A673 (cell line): ENCODE data around the gene ZNF627. TPM values are rescaled to one million over a fixed set of nuclear protein-coding genes. Genes with fewer than 3 reads are reported as not detected.

Experiments
- BruUV-seq: library from RNA; stranded (reverse); fragments of 400-500 nt; replicated peaks from 2 replicates; lab custom pipeline; 2021; lab: Mats Ljungman, UMichigan
- CTCF ChIA-PET: fragments of 300-600 bp; sonication (Branson Sonifier 250); formaldehyde crosslinking; loops from one replicate; lab custom pipeline; 2022; ENCODE audit warnings: antibody characterized with exemption; lab: Charles Lee
- POLR2A ChIA-PET: fragments of 300-600 bp; sonication (Branson Sonifier 250); formaldehyde crosslinking; loops from one replicate; lab custom pipeline; 2022; ENCODE audit warnings: antibody characterized with exemption; ENCODE audit not compliant: low non-redundant PET; lab: Charles Lee
- DNase-seq: peaks from one replicate; pipeline ENCODE4 v3.0.0-alpha.2; 2015; ENCODE audit warnings: low spot score
- H3K27ac ChIP-seq: fragments of 200-600 bp; sonication (generic); 2 replicates; pipeline ENCODE4 v1.5.1; 2016; ENCODE audit warnings: mixed run types, low read depth, mild to moderate bottlenecking, mixed read lengths, antibody characterized with exemption, low read length; ENCODE audit not compliant: poor library complexity, severe bottlenecking
- H3K27me3 ChIP-seq: fragments of 200-600 bp; sonication (generic); replicated peaks from 2 replicates; pipeline ENCODE4 v1.6.1; 2017; ENCODE audit warnings: mixed run types, low read depth, mild to moderate bottlenecking, mixed read lengths, antibody characterized with exemption, low read length; ENCODE audit not compliant: insufficient read depth, poor library complexity
- H3K36me3 ChIP-seq: fragments of 200-600 bp; sonication (generic); 2 replicates; pipeline ENCODE4 v1.6.1; 2016; ENCODE audit warnings: mixed run types, mild to moderate bottlenecking, mixed read lengths, antibody characterized with exemption, low read length; ENCODE audit not compliant: insufficient read depth, poor library complexity, severe bottlenecking
- H3K4me1 ChIP-seq: fragments of 200-600 bp; sonication (generic); 2 replicates; pipeline ENCODE4 v1.6.1; 2017; ENCODE audit warnings: mixed run types, mild to moderate bottlenecking, mixed read lengths, antibody characterized with exemption, low read length; ENCODE audit not compliant: insufficient read depth, poor library complexity, severe bottlenecking
- H3K4me3 ChIP-seq: fragments of 200-600 bp; sonication (generic); 2 replicates; pipeline ENCODE4 v1.5.1; 2016; ENCODE audit warnings: low read depth, mixed run types, mild to moderate bottlenecking, mixed read lengths, low read length; ENCODE audit not compliant: poor library complexity, severe bottlenecking
- H3K9me3 ChIP-seq: fragments of 200-600 bp; sonication (generic); 2 replicates; pipeline ENCODE4 v1.6.1; 2016; ENCODE audit warnings: mixed run types, low read depth, mild to moderate bottlenecking, mixed read lengths, antibody characterized with exemption, low read length; ENCODE audit not compliant: poor library complexity, severe bottlenecking
- EZH2 ChIP-seq: fragments of 200-600 bp; sonication (generic); IDR thresholded peaks from 2 replicates; pipeline ENCODE4 v1.6.1; 2017; ENCODE audit warnings: borderline replicate concordance, low read depth, mild to moderate bottlenecking, mixed read lengths, antibody characterized with exemption, low read length; ENCODE audit not compliant: poor library complexity, severe bottlenecking
- intact Hi-C: fragments of 100-400 bp; cut with micrococcal nuclease; formaldehyde crosslinking; loops from one replicate; pipeline ENCODE4 v1.10.0; 2022; ENCODE audit not compliant: unreplicated experiment
- total RNA-seq: library from RNA; stranded (reverse); gene quantifications from 2 replicates; pipeline ENCODE4 v1.2.3, GENCODE V29; 2021
- TF ChIP-seq, protein P1 (sequence below): fragments of 300-800, 200-600 bp; sonication (generic); conservative IDR thresholded peaks from 2 replicates; pipeline ENCODE4 v1.5.1; 2017; ENCODE audit warnings: low read depth, mild to moderate bottlenecking, antibody characterized with exemption, low read length, moderate library complexity, mixed read lengths

ZNF627 gene
- total RNA-seq, 1 experiment from 2014 or later, result 13.9 TPM

DNA sequence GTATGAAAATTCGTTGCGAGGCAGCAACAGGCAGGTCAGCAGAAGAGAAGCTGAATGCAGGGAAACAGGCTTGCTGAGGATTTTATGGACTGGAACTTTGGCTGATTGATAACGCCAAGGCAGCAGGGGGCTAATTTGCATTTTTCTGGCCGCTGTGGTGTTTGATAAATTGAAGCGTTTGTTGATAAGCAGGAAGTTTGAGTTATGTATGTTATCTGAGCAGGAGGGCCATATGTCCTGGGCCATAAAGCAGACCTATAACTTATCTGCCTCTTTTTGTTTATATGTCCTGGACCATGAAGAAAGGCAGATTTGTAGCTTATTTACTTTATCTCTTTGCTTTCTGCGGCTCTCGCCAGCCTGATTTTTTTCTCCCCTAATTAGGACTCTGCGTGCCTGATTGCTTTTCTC, 65.9 kb downstream of the ZNF627 start:
- DNase-seq, result no peak
- no peaks in the 10 kb centered on the region for H3K36me3 ChIP-seq
- POLR2A ChIA-PET, result no interaction called here
- intact Hi-C loops, result no loop called here
- H3K4me3 ChIP-seq, result no peak overlapping the region
- no peak overlapping the region for H3K27ac ChIP-seq
- no peaks in the 10 kb centered on the region for H3K9me3 ChIP-seq
- no peaks in the 10 kb centered on the region for H3K4me1 ChIP-seq
- CTCF ChIA-PET, result no interaction called here
- no peaks in the 10 kb centered on the region for H3K27me3 ChIP-seq
- no peak for TF ChIP-seq EZH2
- TF ChIP-seq, protein P1, sequence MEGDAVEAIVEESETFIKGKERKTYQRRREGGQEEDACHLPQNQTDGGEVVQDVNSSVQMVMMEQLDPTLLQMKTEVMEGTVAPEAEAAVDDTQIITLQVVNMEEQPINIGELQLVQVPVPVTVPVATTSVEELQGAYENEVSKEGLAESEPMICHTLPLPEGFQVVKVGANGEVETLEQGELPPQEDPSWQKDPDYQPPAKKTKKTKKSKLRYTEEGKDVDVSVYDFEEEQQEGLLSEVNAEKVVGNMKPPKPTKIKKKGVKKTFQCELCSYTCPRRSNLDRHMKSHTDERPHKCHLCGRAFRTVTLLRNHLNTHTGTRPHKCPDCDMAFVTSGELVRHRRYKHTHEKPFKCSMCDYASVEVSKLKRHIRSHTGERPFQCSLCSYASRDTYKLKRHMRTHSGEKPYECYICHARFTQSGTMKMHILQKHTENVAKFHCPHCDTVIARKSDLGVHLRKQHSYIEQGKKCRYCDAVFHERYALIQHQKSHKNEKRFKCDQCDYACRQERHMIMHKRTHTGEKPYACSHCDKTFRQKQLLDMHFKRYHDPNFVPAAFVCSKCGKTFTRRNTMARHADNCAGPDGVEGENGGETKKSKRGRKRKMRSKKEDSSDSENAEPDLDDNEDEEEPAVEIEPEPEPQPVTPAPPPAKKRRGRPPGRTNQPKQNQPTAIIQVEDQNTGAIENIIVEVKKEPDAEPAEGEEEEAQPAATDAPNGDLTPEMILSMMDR, result no peak
- no TSS peak for BruUV-seq

Other genes starting within 250 kb of the ZNF627 start
- 19.0 and 20.2 TPM in 2 replicates for gene PLPPR2, start 242.1 kb upstream of the ZNF627 start, total RNA-seq
- gene SWSAP1, start 222.8 kb upstream of the ZNF627 start, total RNA-seq, result 2.5 and 3.3 TPM in 2 replicates
- 5.3 and 6.0 TPM in 2 replicates for gene EPOR, start 213.2 kb upstream of the ZNF627 start, total RNA-seq
- gene RGL3, start 178.2 kb upstream of the ZNF627 start, total RNA-seq, result 0.28 TPM in 1 of 2 replicates, not detected in the other
- gene ODAD3, start 162.4 kb upstream of the ZNF627 start, total RNA-seq, result 0.39 and 1.4 TPM in 2 replicates
- gene PRKCSH, start 161.8 kb upstream of the ZNF627 start, total RNA-seq, result 456 and 468 TPM in 2 replicates
- gene ELAVL3, start 116.4 kb upstream of the ZNF627 start, total RNA-seq, result 5.3 TPM in 2 replicates
- gene ZNF653, start 91.6 kb upstream of the ZNF627 start, total RNA-seq, result 15.9 and 16.4 TPM in 2 replicates
- gene ECSIT, start 68.3 kb upstream of the ZNF627 start, total RNA-seq, result 64.7 and 74.8 TPM in 2 replicates
- 0.60 TPM in 1 of 2 replicates, not detected in the other for gene CNN1, start 58.6 kb upstream of the ZNF627 start, total RNA-seq
- gene ELOF1, start 38.3 kb upstream of the ZNF627 start, total RNA-seq, result 83.5 and 97.9 TPM in 2 replicates
- gene ACP5, start 19.8 kb upstream of the ZNF627 start, total RNA-seq, result not detected in 2 replicates
- 7.1 and 8.4 TPM in 2 replicates for gene ZNF823, start 141.5 kb downstream of the ZNF627 start, total RNA-seq
- gene ZNF441, start 169.5 kb downstream of the ZNF627 start, total RNA-seq, result 3.7 TPM in 2 replicates
- 0.60 and 1.7 TPM in 2 replicates for gene ZNF491, start 201.0 kb downstream of the ZNF627 start, total RNA-seq
- 7.1 and 9.2 TPM in 2 replicates for gene ZNF440, start 216.8 kb downstream of the ZNF627 start, total RNA-seq